GM12891 (cell line): ENCODE results near the gene SHISA5.

Source experiments
- POLR2A ChIP-seq: IDR thresholded peaks from 2 replicates; pipeline ENCODE4 v1.6.1; 2011; ENCODE audit warnings: low read depth, low read length, control low read depth
- POLR2AphosphoS5 ChIP-seq: IDR thresholded peaks from 2 replicates; pipeline ENCODE4 v1.6.1; 2011; ENCODE audit warnings: low read depth, low read length, control low read depth
- TAF1 ChIP-seq: IDR thresholded peaks from 2 replicates; pipeline ENCODE4 v1.6.1; 2011; ENCODE audit warnings: low read depth, low read length, control low read depth

GRCh38 chr3:48418651-48419050 is 85.3 kb downstream of the SHISA5 start:
- TF ChIP-seq POLR2A, result no peak
- no peak for TF ChIP-seq POLR2AphosphoS5
- TF ChIP-seq TAF1, result no peak
